GM21619 (cell line): ENCODE measurements around the gene F2RL1.
"Not testable (repeated sequence)": the region's sequence is repeated elsewhere in the genome, so short reads cannot be mapped to it uniquely, and the experiment has no call there.

ENCODE experiments used
- ATAC-seq: cut with Tn5 transposase; IDR thresholded peaks from one replicate; pipeline ENCODE4 v1.9.1; 2021; ENCODE audit not compliant: unreplicated experiment

F2RL1 gene, protein sequence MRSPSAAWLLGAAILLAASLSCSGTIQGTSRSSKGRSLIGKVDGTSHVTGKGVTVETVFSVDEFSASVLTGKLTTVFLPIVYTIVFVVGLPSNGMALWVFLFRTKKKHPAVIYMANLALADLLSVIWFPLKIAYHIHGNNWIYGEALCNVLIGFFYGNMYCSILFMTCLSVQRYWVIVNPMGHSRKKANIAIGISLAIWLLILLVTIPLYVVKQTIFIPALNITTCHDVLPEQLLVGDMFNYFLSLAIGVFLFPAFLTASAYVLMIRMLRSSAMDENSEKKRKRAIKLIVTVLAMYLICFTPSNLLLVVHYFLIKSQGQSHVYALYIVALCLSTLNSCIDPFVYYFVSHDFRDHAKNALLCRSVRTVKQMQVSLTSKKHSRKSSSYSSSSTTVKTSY

GRCh38 chr5:76818844-76819831, at the start of gene F2RL1:
TSS of gene F2RL1 (plus strand) at chr5:76819030. CDS start at chr5:76819183, 153 bp downstream.
- no peak for ATAC-seq

GRCh38 chr5:76771041-76771440, 47.8 kb upstream of the F2RL1 start:
- not testable (repeated sequence) for ATAC-seq

DNA sequence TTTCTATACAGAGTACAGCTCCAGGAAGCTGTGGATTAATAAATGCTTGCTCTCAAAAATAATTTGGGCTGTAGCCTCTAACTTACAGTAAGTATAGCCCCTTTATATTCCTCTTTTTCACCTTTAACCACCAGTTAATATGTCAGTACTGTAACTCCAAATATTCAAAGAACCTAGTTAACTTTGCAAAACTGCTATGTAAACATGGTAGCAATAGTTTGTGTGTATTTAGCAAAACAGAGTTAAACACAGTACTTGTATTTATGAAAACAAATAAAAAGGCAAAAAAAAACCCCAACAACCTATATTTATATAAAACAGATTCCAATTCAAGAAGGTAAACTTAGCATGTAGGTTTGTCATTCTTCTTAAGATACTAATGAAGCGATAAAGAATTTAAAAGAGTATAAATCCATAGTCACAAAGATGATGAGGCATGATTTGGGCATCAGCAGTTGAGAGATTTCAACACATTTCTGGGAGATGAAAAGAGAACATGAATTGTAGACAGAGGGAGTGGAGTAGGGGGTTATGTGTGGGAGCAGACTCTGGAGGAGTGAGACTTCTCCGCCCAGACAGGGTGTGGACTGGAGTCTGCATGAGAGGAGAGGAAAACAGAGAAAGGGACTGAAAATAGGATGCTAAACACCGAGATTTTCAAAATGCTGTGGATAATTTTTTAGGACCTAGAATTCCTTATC, 47.0 kb upstream of the F2RL1 start:
- no peak for ATAC-seq

DNA sequence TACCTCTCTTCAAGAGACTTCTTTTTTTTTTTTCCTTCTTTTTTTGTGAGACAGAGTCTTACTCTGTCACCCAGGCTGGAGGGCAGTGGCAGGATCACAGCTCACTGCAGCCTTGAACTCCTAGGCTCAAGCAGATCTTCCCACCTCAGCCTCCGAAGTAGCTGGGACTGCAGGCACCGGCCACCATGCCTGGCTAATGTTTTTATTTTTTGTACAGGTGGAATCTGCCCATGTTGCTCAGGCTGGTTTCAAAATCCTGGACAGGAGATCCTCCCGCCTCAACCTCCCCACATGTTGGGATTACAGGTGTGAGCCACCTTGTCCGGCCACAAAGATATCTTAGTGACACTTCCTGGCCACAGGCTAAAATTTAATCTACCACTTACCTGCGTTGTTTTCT, 42.9 kb upstream of the F2RL1 start:
- ATAC-seq: no peak

DNA sequence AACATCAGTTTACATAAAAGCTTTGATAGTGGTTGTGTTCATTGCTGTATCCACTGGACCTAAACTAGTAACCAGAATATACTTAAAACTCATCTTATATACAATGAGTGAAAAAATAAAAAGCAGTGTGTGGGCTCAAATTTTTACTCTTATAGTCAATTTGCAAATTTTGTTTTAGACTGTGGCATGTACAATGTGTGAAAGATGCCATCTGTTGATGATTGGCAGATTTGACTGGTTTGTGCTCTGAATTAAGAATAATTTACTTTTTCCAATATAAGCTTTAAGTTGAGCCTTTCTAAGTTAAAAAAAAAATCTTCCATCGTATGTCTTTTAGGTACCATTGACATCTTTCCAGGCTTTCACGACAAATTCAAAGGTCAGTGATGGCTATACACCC, 42.4 kb upstream of the F2RL1 start:
- ATAC-seq: no peak

- ATAC-seq: not testable (repeated sequence)
These were observed 38.2 kb upstream of the F2RL1 start for GRCh38 chr5:76780616-76781015.

GRCh38 chr5:76781775-76782174, 37.1 kb upstream of the F2RL1 start:
- ATAC-seq: no peak

DNA sequence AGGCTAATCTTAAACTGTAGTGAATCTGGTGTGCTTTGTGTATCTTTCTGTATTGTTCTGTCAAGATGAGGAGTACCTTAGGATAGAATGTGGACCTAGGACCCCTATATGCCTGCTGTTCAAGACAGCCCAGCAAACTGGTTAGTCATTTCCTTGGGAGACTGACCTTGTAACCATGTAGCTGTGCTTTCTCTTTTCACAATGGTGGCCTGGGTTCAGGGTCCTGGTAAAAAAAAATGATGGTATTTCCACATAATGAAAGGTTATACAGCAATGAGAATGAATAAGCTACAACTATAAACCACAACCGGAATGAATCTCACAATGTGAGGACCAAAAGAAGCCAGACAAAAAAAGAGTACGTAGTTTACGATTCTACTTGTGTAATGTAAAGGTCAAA, 36.4 kb upstream of the F2RL1 start:
- ATAC-seq: no peak

DNA sequence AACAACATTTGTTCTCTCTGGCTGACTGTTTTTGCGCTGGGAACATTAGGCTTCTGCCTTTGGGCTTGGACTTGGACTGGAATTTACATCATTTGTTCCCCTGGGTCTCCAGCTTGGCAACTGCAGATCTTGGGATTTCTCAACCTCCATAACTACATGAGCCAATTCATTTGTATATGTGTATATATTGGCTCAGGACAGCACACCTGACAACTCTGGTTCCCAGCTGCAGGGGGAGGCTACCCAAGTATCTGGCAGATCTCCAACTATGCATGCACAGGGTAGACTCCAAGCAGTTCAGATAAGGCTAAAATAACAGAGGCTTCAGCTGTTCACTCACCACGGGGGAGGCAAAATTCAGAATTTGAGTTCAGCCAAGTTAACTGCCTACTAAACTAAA, 31.6 kb upstream of the F2RL1 start:
- ATAC-seq: no peak

GRCh38 chr5:76788362-76788761, 30.5 kb upstream of the F2RL1 start:
- ATAC-seq: no peak

DNA sequence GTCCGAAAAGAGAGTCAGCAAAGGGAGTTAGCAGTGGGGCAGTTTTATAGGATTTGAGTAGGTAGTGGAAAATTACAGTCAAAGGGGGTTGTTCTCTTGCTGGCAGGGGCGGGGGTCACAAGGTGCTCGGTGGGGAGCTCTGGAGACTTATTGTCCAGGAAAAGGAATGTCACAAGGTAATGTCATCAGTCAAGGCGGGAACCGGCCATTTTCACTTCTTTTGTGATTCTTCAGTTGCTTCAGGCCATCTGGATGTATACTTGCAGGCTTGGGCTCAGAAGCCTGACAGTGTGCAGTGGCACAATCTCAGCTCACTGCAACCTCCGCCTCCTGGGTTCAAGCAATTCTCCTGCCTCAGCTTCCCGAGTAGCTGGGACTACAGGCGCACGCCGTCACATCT, 29.6 kb upstream of the F2RL1 start:
- not testable (repeated sequence) for ATAC-seq

- ATAC-seq: no peak
These were observed 28.7 kb upstream of the F2RL1 start for GRCh38 chr5:76789991-76790581.

GRCh38 chr5:76790632-76791290, 28.1 kb upstream of the F2RL1 start:
- ATAC-seq: no peak

GRCh38 chr5:76791461-76791860, 27.4 kb upstream of the F2RL1 start:
- ATAC-seq: no peak

GRCh38 chr5:76794871-76795270, 24.0 kb upstream of the F2RL1 start:
- ATAC-seq: no peak

DNA sequence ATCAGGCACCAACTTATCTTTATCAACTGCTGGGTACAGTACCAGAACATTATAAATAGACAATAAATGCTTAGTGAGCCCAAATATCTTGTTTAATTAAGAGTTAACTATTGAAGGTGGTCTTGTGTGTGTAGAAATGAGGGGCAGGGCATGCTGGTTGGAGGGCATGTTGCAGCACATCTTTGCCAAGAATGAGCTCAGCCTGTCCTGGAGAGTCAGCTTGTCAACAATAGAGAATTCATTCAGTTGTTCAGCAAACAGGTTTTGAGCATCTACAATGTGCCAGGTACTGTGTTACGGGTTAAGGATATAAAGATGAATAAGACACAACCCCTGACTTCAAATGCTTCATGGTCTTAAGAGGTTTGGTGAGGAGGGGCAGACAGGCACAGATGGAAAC, 19.2 kb upstream of the F2RL1 start:
- no peak for ATAC-seq

- no peak for ATAC-seq
These were observed 18.3 kb upstream of the F2RL1 start for GRCh38 chr5:76800579-76800978.

- ATAC-seq: no peak
These were observed 17.5 kb upstream of the F2RL1 start for GRCh38 chr5:76801159-76801802.

GRCh38 chr5:76801803-76802195, 17.0 kb upstream of the F2RL1 start:
- no peak for ATAC-seq

- no peak for ATAC-seq
These were observed 14.6 kb upstream of the F2RL1 start for GRCh38 chr5:76804266-76804665.
